ENCODE data around the gene DPP6. TPM values are rescaled to one million over a fixed set of nuclear protein-coding genes. Genes with fewer than 3 reads are reported as not detected.

Gene DPP6
- total RNA-seq, 2 experiments from 2014 or later, result not detected

GRCh38 chr7:154777489-154777888 lies 725.3 kb downstream of the DPP6 start:
- DNase-seq (no peak), ATAC-seq (ENCODE audit: poor library complexity) (no peak)
- no peak overlapping the region for H3K4me3 ChIP-seq (ENCODE audit: low read length)
- H3K4me1 Mint-ChIP-seq (ENCODE audit: low read depth), result peaks cover 5% of the 10 kb centered on the region
- H3K36me3 Mint-ChIP-seq (ENCODE audit: low read depth), result no peaks in the 10 kb centered on the region
- H3K9me3 Mint-ChIP-seq, result peaks cover 2% of the 10 kb centered on the region
- intact Hi-C loops (cut with DNase I, micrococcal nuclease), result no loop called here
- TF ChIP-seq, protein P1, sequence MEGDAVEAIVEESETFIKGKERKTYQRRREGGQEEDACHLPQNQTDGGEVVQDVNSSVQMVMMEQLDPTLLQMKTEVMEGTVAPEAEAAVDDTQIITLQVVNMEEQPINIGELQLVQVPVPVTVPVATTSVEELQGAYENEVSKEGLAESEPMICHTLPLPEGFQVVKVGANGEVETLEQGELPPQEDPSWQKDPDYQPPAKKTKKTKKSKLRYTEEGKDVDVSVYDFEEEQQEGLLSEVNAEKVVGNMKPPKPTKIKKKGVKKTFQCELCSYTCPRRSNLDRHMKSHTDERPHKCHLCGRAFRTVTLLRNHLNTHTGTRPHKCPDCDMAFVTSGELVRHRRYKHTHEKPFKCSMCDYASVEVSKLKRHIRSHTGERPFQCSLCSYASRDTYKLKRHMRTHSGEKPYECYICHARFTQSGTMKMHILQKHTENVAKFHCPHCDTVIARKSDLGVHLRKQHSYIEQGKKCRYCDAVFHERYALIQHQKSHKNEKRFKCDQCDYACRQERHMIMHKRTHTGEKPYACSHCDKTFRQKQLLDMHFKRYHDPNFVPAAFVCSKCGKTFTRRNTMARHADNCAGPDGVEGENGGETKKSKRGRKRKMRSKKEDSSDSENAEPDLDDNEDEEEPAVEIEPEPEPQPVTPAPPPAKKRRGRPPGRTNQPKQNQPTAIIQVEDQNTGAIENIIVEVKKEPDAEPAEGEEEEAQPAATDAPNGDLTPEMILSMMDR (IDR thresholded peaks at IDR 0.05), result no peak
- H3K9me3 ChIP-seq (ENCODE audit: control insufficient read depth in 1 of 2, insufficient read depth in 1 of 2, low read length in 2 of 2), result peaks cover 0 to 13% of the 10 kb centered on the region in 2 experiments
- ChIA-PET CTCF (no interaction called here), POLR2A (no interaction called here)
- no peak overlapping the region for H3K4me3 Mint-ChIP-seq
- H3K4me1 ChIP-seq (ENCODE audit: insufficient read depth, low read length), result no peaks in the 10 kb centered on the region
- H3K27me3 Mint-ChIP-seq, result no peaks in the 10 kb centered on the region
- H3K27ac Mint-ChIP-seq, result no peak overlapping the region
- H3K36me3 ChIP-seq (ENCODE audit: insufficient read depth, low read length), result no peaks in the 10 kb centered on the region
- H3K27me3 ChIP-seq (ENCODE audit: control insufficient read depth in 1 of 2, insufficient read depth in 2 of 2, low read length in 2 of 2), result no peaks in the 10 kb centered on the region
- H3K27ac ChIP-seq (ENCODE audit: low read depth in 1 of 2, low read length in 2 of 2), result no peak overlapping the region

DNA sequence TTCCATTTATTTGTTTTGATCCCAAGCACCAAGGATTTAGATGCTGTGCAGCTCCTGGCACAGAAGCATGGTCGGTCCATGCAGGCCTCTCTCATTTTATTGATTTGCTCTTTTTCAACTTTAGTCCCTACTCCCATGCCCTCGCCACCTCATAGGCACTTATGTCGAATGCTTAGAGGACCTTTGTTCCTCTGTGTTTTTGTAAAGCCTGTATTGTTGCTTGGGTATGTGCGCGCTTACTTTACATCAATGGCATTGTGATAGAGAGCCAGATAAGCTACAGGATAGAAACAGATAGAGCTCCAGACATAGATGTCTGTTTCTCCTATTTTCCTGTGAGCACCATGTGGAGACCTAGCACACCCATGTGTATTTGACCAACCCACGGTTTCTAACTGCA lies 725.7 kb downstream of the DPP6 start:
- Mint-ChIP-seq H3K9me3 (peaks cover 2% of the 10 kb centered on the region), H3K4me3 (no peak overlapping the region), H3K27me3 (no peaks in the 10 kb centered on the region), H3K27ac (no peak overlapping the region), H3K36me3 (ENCODE audit: low read depth) (no peaks in the 10 kb centered on the region), H3K4me1 (ENCODE audit: low read depth) (peaks cover 5% of the 10 kb centered on the region)
- ChIA-PET POLR2A (no interaction called here), CTCF (no interaction called here)
- Histone ChIP-seq H3K36me3 (ENCODE audit: insufficient read depth, low read length) (no peaks in the 10 kb centered on the region), H3K27me3 (ENCODE audit: control insufficient read depth in 1 of 2, insufficient read depth in 2 of 2, low read length in 2 of 2) (no peaks in the 10 kb centered on the region), H3K27ac (ENCODE audit: low read depth in 1 of 2, low read length in 2 of 2) (no peak overlapping the region), H3K9me3 (ENCODE audit: control insufficient read depth in 1 of 2, insufficient read depth in 1 of 2, low read length in 2 of 2) (peaks cover 0 to 15% of the 10 kb centered on the region in 2 experiments), H3K4me1 (ENCODE audit: insufficient read depth, low read length) (no peaks in the 10 kb centered on the region), H3K4me3 (ENCODE audit: low read length) (no peak overlapping the region)
- intact Hi-C loops (cut with DNase I, micrococcal nuclease), result no loop called here
- ATAC-seq (ENCODE audit: poor library complexity) (no peak), DNase-seq (no peak)
- TF ChIP-seq, protein P1 (IDR thresholded peaks at IDR 0.05), result no peak

- Histone ChIP-seq H3K4me1 (ENCODE audit: insufficient read depth, low read length) (no peaks in the 10 kb centered on the region), H3K27me3 (ENCODE audit: control insufficient read depth in 1 of 2, insufficient read depth in 2 of 2, low read length in 2 of 2) (no peaks in the 10 kb centered on the region), H3K9me3 (ENCODE audit: control insufficient read depth in 1 of 2, insufficient read depth in 1 of 2, low read length in 2 of 2) (peaks cover 9 to 18% of the 10 kb centered on the region in 2 experiments), H3K27ac (ENCODE audit: low read depth in 1 of 2, low read length in 2 of 2) (no peak overlapping the region), H3K4me3 (ENCODE audit: low read length) (no peak overlapping the region), H3K36me3 (ENCODE audit: insufficient read depth, low read length) (no peaks in the 10 kb centered on the region)
- intact Hi-C loops (cut with DNase I, micrococcal nuclease), result no loop called here
- H3K36me3 Mint-ChIP-seq (ENCODE audit: low read depth), result no peaks in the 10 kb centered on the region
- no peak for ATAC-seq (ENCODE audit: poor library complexity)
- H3K4me1 Mint-ChIP-seq (ENCODE audit: low read depth), result no peaks in the 10 kb centered on the region
- no peak overlapping the region for H3K27ac Mint-ChIP-seq
- TF ChIP-seq, protein P1 (IDR thresholded peaks at IDR 0.05), result no peak
- H3K4me3 Mint-ChIP-seq, result no peak overlapping the region
- DNase-seq, result no peak
- no peaks in the 10 kb centered on the region for H3K27me3 Mint-ChIP-seq
- ChIA-PET CTCF (no interaction called here), POLR2A (no interaction called here)
- H3K9me3 Mint-ChIP-seq, result peaks cover 9% of the 10 kb centered on the region
Measured at GRCh38 chr7:154781369-154782303, 729.4 kb downstream of the DPP6 start.

Data from CD4-positive, alpha-beta T cell (primary cell).